GM19023 (cell line): ENCODE results near the gene SLC23A2.
"Not testable (repeated sequence)": the region's sequence is repeated elsewhere in the genome, so short reads cannot be mapped to it uniquely, and the experiment has no call there.

Experiments used
- ATAC-seq: cut with Tn5 transposase; IDR thresholded peaks from one replicate; pipeline ENCODE4 v1.9.1; 2021; ENCODE audit warnings: mild to moderate bottlenecking, moderate library complexity; ENCODE audit not compliant: unreplicated experiment

SLC23A2 gene

GRCh38 chr20:5001174-5002076 lies at the start of gene SLC23A2:
Gene SLC23A2 (minus strand): TSS chr20:5001510. CDS start chr20:4932562, 68,948 bp downstream.
- ATAC-seq = no peak

- no peak for ATAC-seq
Measured at GRCh38 chr20:5046656-5047339, 45.5 kb upstream of the SLC23A2 start.

DNA sequence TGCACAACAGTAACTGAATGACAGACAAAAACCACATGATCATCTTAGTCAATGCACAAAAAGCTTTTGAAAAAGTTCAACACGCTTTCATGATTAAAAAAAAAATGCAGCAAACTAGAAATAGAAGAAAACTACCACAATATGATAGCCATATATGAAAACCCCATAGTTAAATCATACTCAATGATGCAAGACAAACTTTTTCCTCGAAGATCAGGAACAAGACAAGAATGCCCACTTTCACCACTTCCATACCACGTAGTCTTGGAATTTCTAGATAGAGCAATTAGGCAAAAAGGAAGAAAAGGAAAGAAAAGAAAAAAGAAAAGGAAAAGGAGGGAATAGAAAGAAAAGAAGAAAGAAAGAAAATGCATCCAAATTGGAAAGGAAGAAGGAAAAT lies 44.6 kb upstream of the SLC23A2 start:
- no peak for ATAC-seq

DNA sequence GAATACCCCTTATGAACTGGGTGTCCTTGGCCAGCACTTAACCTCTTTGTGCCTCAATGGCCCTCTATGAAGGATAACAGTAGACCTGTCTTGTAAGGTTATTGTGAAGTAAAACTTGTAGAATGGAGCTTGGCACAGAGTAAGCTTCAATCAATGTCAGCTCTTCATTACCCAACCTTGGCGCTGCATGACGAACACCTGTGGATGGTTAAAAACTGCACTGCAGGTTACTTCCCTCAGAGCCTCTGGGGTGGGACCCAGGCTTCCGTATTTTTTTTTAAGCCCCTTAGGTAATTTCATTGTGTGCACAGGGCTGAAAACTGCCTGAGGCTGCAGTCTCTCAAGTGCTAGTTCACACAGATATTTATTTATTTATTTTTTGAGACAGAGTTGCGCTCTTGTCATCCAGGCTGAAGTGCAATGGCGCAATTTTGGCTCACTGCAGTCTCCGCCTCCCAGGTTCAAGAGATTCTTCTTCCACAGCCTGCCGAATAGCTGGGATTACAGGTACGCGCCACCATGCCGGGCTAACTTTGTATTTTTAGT lies 42.8 kb upstream of the SLC23A2 start:
- no peak for ATAC-seq

DNA sequence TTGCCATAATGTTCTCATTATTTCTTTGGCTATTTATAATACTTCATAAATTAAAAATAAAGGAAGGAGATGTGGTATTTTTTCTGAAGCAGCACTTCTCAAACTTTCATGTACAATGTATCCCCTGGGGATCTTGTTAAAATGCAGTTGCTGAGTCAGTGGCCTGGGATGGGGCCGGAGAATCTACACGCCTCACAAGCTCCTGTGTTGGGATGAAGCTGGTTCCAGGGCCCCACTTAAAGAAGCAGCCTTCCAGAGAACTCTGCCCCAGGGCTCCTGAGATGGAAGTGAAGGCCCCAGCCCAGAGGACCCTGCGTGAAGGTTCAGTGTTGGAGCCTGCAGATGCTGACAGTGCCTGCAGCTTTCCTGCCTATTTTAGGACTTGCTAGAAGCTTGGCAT lies 40.1 kb upstream of the SLC23A2 start:
- ATAC-seq = no peak

DNA sequence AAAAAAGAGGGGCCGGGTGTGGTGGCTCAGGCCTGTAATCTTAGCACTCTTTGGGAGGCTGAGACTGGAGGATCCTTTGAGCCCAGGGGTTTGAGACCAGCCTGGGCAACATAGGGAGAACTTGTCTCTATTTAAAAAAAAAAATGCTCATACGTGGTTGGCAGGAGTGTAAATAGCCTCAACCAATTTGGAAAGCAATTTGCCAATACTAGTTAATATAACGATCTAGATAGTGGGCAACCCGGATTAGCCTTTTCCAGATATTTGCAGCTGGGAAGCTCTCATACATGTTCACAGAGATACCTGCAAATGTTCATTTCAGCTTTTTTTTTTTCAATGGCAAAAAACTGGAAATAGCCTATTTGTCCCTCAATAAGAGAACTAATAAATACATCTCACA lies 39.0 kb upstream of the SLC23A2 start:
- no peak for ATAC-seq

GRCh38 chr20:5039889-5040288 lies 38.6 kb upstream of the SLC23A2 start:
- no peak for ATAC-seq

DNA sequence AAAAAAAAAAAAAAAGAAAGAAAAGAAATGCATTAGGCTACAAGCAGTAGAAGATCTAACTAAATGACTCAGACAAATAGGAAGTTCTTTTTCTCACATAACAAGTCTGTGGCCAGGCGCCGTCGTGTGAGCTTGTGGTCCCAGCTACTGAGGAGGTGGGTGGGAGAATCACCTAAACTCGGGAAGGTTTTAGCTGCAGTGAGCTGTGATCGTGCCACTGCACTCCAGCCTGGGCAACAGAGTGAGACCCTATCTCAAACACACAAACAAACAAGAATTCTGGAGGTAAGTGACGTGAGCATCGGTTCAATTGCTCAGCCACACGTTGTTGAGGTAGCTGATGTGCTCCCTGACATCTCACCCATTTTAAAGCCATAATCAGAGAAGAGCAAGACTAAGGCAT lies 37.9 kb upstream of the SLC23A2 start:
- no peak for ATAC-seq

- no peak for ATAC-seq
Measured at GRCh38 chr20:5036828-5037227, 35.5 kb upstream of the SLC23A2 start.

DNA sequence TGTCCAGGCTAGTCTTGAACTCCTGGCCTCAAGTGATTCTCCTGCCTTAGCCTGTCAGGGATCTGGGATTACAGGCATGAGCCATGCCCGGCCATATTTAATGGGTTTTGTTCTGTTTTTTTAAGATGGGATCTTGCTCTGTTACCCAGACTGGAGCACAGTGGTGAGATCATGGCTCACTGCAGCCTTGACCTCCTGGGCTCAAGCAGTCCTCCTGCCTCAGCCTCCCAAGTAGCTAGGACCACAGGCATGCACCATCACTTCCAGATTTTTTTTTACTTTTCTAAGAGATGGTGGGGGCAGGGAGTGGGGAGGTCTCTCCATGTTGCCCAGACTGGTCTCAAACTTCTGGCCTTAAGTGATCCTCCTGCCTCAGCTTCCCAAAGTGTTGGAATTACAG lies 34.2 kb upstream of the SLC23A2 start:
- not testable (repeated sequence) for ATAC-seq

- ATAC-seq = no peak
Measured at GRCh38 chr20:5033566-5033965, 32.3 kb upstream of the SLC23A2 start.

GRCh38 chr20:5031701-5032100 lies 30.4 kb upstream of the SLC23A2 start:
- ATAC-seq = not testable (repeated sequence)

DNA sequence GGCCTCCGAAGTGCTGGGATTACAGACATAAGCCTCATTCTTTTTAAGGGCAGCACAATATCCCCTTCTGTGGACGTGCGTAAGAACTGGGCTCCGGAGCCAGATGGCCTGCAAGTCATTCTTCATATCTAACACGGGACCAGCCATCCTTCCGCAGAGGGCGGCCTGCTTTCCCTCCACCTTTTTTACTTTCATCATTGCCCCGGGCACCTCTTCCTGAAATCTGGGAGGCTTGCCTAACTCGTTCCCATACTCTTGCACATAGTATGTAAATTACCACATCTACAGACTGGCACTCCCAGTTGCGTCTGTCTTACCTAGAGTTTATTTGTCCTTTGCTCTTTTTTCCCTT lies 29.9 kb upstream of the SLC23A2 start:
- no peak for ATAC-seq

GRCh38 chr20:5030348-5031205 lies 29.3 kb upstream of the SLC23A2 start:
- ATAC-seq = no peak

GRCh38 chr20:5028258-5029059 lies 27.1 kb upstream of the SLC23A2 start:
- ATAC-seq = not testable (repeated sequence)

DNA sequence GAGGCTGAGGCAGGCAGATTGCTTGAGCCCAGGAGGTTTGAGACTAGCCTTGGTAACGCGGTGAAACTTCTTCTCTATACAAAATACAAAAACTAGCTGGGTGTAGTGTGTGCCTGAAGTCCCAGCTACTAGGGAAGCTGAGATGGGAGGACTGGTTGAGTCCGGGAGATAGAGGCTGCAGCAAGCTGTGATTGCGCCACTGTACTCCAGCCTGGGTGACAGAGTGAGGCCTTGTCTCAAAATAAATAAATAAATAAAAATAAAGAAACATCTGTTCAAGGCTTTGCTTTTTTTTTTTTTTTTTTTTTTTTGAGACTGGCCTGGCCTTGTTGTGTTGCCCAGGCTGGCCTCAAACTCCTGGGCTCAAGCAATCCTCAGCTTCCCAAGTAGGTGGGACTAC lies 23.7 kb upstream of the SLC23A2 start:
- no peak for ATAC-seq

DNA sequence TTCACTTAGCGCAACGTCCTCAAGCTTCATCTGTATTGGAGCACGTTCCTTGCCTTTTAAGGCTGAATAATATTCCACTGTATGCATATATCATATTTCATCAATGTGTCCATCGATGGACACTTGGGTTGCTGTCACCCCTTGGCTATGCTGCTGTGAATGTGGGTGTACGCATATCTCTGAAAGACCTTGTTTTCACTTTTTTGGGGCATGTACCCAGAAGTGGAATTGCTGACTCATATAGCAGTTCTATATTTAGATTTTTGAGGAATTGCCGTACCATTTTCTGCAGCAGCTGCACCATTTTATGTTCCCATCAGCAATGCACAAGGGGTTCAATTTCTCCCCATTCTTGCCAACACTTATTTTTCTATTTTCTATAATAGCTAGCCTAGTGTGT lies 22.8 kb upstream of the SLC23A2 start:
- ATAC-seq = no peak

DNA sequence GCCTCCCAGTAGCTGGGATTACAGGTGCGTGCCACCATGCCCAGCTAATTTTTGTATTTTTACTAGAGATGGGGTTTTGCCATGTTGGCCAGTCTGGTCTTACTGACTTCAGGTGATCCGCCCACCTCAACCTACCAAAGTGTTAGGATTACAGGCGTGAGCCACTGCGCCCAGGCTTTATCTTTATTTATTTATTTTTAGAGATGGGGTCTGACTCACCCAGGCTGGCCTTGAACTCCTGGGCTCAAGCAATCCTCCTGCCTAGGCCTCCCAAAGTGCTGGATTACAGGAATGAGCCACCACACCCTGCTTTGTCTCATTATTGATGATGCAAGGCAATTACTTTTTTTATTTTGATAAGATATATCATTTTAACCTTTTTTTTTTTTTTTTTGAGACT lies 21.9 kb upstream of the SLC23A2 start:
- ATAC-seq = not testable (repeated sequence)

- no peak for ATAC-seq
Measured at GRCh38 chr20:5020760-5021159, 19.4 kb upstream of the SLC23A2 start.
